NAMALWA (cell line): Measurements from ENCODE around the gene AP3B2.

ENCODE experiments used
- DNase-seq: peaks from one replicate; pipeline ENCODE4 v3.0.0-alpha.2; 2015; ENCODE audit warnings: low spot score

The AP3B2 gene

GRCh38 chr15:82692171-82692570 is 17.5 kb downstream of the AP3B2 start:
- no peak for DNase-seq

GRCh38 chr15:82689147-82689546 is 20.5 kb downstream of the AP3B2 start:
- no peak for DNase-seq

GRCh38 chr15:82688691-82689090 is 21.0 kb downstream of the AP3B2 start:
- DNase-seq = no peak

DNA sequence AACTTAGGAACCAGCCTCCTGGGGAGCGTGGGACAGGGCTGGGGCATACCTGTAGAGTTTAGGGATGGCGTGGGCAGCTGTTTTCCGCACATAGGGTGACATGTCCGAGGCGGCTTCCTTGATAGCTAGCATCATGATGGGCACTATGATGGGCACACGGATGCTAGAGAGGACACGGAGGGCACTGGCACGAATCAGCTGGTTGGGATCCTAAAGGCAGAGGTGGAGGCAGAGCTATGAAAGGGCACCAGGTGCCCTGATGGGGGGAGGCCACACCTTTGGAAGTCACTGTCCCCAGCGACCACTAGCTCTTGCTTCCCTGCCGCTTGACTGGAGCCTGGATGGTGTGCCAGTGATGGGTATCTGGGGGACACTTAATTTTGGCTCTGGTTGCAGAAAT is 28.3 kb downstream of the AP3B2 start:
- no peak for DNase-seq

DNA sequence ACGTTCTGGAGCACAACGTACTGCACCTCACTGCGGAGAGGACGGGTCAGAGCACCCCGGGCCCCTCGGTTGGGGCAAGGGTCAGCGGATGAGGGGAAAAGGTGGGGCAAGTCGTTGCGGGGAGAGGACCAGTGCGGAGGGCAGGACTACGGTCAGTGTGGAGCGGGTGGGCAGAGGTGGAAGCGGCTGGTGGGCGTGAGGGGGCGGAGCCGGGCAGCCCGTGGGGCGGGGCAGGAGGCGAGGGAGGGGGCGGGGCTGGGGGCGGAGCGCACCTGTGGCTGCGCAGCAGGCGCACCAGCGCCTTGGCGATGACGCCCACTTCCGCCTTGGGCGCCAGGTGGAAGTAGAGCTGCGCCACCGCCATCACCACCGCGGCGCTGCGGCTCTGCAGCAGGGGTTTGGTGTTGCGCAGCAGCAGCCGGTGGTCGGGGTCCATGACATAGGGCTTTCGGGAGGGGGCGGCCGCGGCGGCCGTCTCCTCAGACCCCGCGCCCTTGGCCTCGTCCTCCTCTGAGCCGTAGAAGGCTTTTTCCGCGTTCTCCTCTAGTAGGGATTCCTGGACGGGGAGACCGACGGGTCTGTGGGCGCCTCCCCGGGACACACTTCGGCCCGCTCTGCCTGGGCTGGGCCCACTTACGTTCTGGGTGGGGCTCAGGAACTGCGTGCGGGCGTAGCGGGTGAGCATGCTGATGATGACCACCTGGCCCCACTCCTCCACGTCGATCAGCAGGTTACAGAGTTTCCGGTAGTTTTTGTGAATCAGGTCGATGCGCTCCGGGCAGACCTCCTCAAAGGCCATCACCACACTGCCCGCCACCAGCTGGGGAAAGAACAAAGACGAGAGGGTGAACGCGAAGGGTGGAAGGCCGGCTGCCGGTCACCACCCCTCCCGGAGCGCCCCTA is 29.2 kb downstream of the AP3B2 start:
- peak; percentile 39 for DNase-seq

DNA sequence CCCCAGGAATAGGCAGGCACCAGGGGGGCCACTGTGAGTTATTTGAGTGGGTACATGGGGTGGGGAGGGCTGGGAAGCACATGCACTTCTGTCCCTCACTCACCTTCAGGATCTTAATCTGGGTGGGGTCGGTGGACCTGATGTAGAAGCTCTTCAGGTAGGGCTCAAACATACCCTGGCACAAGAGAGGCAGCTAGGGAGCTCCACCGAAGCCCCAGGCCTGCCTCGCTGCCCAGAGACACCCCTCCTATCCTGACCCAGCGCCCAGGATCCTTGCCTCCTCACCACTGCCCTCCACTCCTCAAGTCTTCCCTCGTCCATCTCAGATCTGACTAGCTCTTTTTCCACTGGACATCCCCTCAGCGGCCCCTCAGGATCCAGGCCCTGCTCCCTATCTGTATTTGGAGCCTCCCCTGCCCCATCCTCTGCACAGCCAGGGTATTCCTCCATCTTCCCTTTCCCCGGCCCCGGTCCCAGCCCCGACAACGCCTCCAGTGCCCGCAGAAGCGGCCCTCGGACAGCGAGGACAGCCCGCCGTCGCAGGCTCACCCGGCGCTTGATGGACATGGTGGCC is 30.0 kb downstream of the AP3B2 start:
- no peak for DNase-seq

DNA sequence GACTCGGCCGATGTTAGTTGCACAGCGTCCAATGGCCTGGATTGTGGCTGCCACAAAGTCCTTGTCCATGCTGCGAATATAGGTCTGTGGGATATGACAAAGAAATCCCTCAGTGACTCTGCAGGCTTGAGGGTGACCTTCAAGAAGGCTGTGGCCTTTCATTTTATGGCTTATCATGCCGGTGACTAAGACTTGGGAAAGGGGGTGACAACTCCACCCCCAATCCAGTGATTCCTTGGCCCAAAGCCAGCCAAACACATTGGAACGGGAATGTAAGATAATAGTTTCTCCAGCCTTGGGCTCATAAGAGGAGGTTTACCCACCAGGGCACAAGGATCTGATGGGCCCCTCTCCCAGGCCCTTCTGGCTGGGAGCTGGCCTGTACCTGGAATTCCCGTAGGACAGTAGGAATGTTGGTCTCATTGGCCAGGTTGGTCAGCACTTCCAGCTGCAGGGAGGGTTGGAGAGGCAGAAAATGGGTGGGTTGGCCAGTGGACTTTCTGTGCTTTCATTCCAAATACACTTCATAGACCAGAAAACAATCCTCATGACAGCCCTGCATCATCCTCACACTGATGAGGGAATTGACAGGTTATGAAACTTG is 31.9 kb downstream of the AP3B2 start:
- DNase-seq = no peak

- DNase-seq = no peak
Observed at GRCh38 chr15:82674873-82675272, 34.8 kb downstream of the AP3B2 start.

- no peak for DNase-seq
Observed at GRCh38 chr15:82670699-82671098, 39.0 kb downstream of the AP3B2 start.

DNA sequence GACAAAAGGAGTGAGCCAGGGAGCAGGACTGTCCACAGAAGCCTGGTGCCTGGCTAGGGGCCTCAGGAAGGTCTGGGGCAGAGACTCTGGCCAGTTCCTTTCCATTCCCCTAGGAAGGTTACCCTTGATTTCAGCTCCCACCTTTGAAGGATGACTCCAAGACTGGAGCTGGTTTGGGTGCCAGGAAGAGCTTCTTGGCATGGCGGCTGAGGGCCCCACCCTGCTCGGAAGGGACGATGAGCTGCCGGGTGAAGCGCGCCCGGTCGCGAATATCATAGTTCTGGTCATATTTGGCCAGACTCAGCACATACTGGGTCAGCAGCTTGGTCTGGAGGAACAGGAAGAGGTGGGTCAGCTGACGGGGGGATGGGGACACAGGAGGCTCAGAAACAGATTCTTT is 43.1 kb downstream of the AP3B2 start:
- DNase-seq = no peak

- DNase-seq = no peak
Observed at GRCh38 chr15:82664021-82664420, 45.7 kb downstream of the AP3B2 start.

DNA sequence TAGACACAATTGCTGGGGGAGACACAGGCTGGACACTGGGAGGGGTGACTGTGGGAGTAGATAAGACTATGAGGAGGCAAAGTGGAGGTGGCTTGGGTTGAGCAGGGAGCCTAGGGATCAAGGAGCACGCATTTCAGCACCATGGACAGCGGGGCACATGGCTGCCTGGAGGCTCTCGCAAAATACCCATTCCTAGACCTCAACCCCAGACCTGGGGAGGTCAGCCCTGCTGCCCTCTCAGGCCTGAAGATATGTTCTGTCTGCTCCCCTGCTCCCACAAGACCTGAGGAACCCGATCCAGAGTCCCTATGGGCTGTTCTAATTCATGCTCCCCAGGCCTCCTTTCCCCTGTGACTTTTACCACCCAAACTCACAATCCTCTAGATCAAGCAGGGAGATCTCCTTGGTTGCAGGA is 46.5 kb downstream of the AP3B2 start:
- peak; percentile 52 for DNase-seq

DNA sequence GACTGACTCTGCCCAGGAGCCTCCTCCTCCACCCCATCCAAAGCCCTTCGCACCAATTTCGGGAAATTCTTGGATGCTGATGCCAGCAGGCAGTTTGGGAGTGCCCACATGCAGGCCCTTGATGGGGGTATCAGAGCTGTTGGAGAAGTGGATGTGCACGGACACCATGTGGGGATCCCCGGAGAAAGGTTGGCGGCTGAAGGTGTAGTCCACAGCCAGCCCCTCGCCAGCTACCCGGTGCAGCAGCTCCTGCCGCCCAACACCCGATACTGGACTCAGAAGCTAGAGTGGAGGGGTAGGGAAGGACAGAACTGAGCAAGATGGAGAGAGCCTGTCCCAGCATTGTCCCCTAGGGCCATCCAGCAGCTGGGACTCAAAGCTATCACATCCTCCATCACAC is 47.0 kb downstream of the AP3B2 start:
- no peak for DNase-seq

GRCh38 chr15:82660378-82660777 is 49.3 kb downstream of the AP3B2 start:
- DNase-seq = no peak

DNA sequence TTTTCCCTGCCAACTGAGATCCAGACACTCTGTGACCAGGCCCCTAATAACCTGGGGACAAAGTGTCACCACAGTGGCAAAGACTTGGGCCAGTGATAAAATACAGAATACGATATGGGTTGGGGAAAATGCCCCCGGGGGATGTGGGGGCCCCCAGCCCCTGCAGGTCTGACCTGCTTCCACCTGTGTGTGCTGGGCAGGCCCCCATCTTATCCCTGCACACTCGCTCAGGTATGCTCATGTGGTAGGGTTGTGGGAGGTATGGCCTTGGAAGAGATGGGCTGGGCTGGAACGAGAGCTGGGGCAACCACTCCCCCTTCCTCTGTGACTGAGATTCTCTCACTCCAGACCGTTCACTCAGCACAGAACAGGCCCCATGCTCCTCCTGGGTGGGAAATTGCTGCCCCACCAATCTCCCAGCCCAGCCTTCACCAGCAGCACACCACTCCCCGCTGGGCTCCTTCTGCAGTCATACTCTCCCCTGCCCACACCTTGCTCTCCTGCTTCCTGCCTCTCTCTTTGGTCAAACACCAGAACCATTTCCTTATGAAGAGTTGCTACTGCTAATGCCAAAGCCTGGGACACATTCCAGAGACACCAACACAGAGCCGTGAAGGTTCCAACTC is 52.9 kb downstream of the AP3B2 start:
- DNase-seq = no peak

DNA sequence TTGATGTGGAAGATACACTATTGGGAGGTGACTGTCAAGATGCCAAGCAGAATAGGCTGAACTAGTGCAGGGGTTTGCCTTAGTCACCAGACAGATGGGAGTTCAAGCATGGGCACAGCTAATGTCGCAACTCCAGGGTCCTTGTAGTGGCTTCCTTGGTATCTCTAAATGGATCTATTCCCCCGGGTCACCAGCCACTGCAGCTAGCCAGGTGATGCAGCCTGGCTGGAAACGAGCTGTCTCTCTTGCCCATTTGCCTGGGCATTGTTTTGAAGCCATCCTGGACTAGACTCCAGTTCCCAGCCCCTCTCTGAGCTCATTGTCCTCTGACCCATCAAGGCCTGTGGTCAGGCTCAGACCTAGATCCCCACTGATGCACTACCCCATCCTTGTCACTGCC is 54.1 kb downstream of the AP3B2 start:
- DNase-seq = no peak

- DNase-seq = no peak
Observed at GRCh38 chr15:82653483-82654168, 56.0 kb downstream of the AP3B2 start.

GRCh38 chr15:82651708-82652107 is 58.0 kb downstream of the AP3B2 start:
- no peak for DNase-seq

DNA sequence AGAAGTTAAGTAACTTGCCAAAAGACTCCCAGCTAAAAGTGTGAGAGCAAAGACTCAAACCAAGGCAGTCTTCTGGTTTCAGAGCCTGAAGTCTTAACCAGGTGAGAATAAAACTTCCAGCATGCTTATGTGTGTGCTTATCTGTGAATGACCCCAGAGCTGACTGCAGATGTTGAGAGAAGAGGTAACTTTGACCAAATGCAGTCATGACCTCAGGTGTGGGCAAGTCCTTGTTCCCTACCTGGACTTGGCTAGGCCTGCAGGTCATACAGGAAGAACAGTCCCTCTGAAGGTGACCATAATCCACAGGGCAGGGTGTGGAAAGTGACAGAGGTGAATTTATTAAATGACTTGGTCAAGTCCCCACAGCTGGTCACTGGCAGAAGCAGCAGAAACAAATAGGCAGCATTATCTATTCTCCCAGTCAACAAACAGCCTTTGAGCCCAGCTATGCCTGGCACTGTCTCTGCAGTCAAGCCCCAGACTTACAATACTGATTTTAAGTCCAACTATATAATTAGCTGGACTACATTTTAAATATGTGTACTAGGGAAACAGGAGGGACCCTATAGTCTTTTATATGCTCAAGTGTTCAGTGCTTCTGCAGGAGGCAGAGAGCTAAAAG is 59.5 kb downstream of the AP3B2 start:
- DNase-seq = no peak

GRCh38 chr15:82649226-82649999 is 60.3 kb downstream of the AP3B2 start:
- DNase-seq = no peak
